ENCODE measurements around the gene KANSL1.
"Not testable (repeated sequence)": the region's sequence is repeated elsewhere in the genome, so short reads cannot be mapped to it uniquely, and the experiment has no call there.

KANSL1 gene

DNA sequence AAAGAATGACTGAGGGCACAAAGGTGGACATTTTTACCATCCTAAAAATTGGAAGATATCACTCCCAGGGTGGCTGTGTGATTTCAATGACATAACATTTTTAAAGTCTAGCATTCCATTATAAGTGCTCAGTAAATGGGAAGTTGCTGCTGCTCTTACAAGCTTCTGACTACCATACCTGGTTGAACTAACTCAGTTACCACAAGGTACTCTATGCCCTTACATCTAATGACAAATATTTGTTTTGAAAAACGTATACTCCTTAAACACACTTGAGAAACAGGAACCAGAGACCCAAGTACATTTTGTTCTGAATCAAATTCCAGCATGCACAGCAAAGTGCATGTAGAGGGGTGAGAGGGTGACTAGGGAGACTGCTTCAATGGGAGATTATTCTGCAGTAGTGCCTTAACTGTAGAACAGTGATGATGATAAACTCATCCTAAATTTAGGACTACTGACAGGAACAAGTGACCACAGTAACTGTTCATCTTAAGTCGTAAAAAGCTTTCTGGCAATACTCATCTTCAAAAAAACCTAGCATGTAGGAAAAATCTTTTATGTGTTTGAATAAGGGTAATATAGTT, 83.5 kb downstream of the KANSL1 start:
- DNase-seq: no peak

DNA sequence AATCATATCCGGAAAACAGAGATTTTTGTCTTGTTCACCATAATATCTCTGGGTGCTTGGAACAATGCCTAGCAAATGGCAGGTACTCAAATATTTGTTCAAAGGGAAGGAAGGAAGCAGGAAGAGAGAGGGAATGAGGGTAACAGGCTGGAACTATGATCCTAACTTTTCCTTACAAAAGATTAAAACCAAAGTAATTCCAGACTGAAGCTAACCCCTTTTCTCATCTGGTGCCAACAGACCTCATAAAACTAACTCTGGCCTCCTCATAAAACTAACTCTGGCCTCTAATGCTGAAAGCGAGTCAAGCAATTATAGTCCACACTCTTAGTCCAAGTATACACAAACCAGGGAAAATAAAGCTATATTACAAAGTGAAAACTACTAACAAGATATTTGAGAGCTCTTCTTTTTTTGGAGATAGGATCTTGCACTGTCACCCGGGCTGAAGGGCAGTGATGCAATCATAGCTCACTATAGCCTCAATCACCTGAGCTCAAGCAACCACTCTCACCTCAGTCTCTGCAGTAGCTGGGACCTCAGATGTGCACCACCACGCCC, 84.6 kb downstream of the KANSL1 start:
- DNase-seq: no peak

GRCh38 chr17:46108120-46108519, 85.1 kb downstream of the KANSL1 start:
- DNase-seq: no peak

DNA sequence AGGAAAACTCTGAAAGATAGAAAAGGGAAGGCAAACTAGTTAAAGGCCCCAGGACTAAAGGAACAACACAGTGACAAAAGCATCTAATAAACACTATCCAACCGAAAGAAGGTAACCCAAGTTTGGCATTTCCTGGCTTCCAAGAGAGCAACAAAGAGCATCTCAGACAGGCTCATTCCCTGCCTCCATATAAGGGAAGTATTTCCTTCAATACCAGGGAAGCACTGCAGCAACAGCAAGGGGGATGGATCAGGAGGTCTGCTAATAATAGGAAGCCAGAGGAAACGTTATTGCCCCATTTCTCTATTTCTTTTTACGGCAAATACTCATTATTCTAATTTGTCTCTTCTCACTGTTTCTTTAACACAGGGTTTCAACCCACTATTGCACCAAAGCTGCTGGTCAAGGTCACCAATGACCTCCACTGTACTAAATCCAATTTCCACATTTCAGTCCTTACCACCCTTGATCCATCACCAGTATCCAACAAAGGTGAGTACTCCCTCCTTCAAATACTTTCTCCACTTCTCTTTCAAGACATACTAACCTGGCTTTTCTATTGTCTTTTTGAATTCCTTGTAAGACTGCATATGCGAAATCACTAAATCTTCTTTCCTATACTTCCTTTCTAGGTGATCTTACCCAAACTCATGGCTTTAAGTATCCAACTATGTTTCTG, 86.1 kb downstream of the KANSL1 start:
- DNase-seq: no peak

DNA sequence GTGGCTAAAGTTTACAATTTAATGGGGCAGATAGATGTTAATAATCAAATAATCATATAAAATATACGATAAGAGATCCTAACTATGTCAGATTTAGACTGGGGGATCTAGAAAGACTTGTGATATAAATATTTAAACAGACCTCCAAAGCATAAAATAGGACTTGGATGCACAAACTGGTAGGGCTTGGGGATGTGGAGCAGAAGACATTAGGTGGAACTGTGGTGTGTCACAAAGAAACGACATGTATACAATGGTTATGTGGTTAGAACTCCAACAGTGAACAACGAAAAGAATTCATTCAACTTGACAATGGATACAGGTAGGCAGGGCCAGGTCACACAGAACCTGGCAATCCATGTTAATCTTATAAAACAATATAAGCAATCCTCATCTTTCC, 90.4 kb downstream of the KANSL1 start:
- DNase-seq: not testable (repeated sequence)

DNA sequence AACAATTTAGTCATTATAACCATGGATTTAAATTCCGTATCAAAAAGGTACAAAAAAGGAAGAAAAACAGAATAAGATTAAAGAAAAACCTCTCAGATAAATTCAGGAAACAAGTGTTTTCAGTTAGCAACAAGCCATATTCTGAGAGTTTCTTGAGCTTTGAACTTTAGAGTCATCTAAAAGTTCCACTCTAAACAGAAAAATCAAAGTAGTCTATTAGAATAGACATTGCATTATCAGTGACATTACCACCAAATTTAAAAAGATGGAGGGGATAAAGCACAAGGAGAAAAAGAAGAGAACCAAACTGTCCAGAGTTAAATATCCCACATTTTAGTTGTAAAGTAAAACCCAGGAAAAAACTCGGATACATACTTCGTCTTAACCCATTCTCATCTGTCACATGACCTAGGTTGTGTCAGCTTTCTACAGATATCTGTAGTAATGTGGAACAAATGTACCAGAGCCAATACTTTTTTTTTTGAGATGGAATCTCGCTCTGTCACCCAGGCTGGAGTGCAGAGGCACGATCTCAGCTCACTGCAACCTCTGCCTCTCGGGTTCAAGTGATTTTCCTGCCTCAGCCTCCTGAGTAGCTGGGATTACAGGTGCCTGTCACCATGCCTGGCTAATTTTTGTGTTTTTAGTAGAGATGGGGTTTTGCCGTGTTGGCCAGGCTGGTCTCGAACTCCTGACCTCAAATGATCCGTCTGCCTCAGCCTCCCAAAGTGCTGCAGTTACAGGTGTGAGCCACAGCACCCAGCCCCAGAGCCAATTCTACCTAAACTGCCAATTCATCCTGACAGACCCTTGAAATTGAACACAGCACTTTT, 91.2 kb downstream of the KANSL1 start:
- not testable (repeated sequence) for DNase-seq

GRCh38 chr17:46100590-46100989, 92.6 kb downstream of the KANSL1 start:
- DNase-seq: no peak

DNA sequence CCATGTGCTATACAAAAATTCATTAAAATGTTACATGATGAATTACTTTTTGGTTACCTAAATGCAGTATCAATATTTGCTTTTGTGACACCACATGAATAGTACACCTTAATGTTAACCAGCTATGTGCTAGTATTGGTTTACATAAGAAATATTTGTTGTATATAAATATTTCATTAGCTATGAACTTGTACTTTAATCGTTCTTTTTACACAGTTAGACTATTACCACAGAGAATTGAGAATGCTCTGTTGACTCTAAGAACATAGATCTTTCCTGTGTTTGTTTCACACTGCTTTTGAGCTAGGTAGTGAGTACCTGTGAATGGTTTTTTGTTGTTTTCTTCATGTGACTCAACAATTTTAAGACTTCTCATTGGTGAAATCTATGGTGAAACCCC, 93.4 kb downstream of the KANSL1 start:
- DNase-seq: no peak

DNA sequence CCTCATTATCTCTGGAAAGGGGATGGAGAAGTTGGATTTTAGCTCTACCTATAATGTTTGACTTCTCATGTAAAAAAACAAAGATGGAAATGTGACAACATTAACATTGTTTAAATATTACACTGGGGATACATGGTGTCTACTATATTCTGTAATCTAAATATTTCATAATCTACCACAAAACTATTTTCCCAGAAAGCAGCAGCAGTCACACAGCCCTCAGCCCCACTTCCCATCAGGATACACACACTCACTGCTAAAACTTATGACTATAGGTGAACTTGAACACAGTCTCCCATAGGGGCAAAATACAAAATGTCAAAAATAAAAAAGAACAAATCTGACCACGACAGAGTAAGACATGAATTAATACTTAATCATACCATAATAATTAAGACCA, 95.7 kb downstream of the KANSL1 start:
- DNase-seq: no peak

DNA sequence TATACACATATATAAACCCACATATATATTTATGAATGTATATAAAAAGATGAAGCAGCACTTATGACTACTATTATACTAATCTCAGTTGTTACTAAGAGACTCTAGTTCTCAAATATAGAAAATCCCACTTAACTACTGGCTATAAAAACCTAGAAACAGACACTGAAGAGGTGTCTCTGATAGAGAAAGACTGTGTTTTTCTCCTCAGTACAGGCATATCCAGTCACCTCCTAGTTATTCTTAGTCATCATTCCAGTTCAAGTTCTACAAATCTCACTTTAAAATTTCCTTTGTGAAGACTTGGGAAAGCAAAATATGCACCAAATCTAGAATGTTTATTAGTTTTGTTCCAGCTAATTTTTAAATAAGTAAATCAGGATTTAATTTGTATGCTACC, 100.2 kb downstream of the KANSL1 start:
- DNase-seq: no peak

DNA sequence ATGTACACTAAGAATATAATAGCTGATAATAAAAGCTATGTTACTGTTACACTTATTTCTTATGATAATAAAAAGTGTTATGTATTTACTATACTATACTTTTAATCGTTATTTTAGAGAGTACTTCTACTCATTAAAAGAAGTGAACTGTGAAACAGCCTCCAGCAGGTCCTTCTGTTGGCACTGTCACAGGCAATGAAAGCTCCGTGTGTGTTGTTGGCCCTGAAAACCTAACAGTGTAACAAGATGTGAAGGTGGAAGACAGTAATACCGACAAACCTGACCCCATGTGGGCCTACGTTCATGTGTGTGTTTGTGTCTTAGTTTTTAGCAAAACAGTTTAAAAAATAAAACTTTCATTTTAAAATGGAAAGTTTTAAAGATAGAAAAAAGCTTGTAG, 102.4 kb downstream of the KANSL1 start:
- DNase-seq: no peak

DNA sequence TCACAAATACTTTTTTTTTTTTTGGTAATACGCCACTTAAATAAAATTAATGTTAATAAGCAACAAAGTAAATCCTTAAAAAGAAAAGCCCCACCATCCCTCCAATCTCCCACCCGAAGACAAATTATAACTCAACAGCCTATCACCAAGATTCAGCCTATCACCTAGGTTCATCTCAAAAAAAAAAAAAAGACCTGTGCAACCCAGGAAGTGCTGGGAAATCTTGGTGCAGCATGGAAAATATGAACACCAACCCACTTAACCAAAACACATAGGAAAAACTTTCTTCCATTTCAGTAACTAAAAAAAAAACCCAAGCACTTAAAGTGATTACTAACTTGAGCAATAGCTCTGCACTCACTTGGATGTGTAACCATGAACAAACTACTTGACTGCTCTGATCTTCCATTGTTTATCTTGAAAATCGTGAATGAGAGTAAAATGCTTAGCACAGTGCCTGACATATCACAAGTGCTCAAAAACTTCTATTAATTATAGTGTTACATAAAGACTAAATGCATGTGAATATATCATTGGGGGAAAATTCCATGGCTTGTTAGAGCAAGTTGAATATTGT, 103.8 kb downstream of the KANSL1 start:
- DNase-seq: no peak

DNA sequence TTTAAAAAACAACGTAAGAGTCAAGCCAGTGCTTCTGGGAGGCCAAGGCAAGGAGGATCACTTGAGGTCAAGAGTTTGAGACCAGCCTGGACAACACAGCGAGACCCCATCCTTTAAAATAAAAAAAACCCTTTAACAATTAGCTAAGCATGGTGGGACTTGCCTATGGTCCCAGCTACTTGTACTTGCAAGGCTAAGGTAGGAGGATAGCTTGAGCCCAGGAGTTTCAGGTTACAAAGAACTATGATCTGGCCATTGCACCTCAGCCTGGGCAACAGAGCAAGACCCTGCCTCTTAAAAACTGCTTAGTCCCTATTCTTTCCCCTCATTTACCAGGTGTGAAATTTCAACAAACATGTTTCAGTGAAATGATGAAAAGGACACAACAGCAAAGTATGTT, 104.6 kb downstream of the KANSL1 start:
- DNase-seq: no peak

GRCh38 chr17:46087871-46088270, 105.4 kb downstream of the KANSL1 start:
- not testable (repeated sequence) for DNase-seq

GRCh38 chr17:46086821-46087220, 106.4 kb downstream of the KANSL1 start:
- DNase-seq: no peak

GRCh38 chr17:46085522-46085921, 107.7 kb downstream of the KANSL1 start:
- DNase-seq: no peak

DNA sequence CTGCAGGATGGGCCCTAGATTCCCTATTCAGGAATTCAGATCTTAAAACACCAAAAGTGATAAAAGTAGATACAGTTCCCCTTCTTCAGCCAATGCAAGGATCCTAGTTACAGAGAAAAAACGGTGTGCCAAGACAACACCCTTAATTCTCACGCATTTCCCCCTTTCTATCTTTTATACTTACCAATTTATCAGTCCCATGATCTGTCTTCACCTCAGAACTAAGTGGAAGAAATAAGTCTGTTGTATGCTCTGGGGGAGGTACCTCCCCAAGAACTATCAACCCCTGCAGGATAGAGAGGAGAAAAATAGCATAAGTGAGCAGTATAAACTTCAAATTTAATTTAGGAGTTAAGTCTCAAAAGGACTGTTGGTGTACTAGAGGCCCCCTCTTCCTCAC, 111.0 kb downstream of the KANSL1 start:
- no peak for DNase-seq

DNA sequence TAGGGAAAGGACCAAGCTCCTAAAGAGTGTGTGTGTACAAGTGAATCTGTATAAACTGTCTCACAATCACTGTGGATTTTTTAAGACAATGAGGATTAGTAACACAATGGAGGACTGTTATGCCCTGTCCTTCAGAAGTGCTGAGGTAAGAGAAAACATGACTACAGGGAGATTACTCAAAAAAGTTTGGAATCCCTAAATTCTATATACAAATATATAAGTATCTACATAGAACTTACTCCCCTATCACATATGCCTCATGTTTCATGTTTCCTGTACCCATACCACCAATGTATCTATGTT, 112.3 kb downstream of the KANSL1 start:
- DNase-seq: no peak

DNA sequence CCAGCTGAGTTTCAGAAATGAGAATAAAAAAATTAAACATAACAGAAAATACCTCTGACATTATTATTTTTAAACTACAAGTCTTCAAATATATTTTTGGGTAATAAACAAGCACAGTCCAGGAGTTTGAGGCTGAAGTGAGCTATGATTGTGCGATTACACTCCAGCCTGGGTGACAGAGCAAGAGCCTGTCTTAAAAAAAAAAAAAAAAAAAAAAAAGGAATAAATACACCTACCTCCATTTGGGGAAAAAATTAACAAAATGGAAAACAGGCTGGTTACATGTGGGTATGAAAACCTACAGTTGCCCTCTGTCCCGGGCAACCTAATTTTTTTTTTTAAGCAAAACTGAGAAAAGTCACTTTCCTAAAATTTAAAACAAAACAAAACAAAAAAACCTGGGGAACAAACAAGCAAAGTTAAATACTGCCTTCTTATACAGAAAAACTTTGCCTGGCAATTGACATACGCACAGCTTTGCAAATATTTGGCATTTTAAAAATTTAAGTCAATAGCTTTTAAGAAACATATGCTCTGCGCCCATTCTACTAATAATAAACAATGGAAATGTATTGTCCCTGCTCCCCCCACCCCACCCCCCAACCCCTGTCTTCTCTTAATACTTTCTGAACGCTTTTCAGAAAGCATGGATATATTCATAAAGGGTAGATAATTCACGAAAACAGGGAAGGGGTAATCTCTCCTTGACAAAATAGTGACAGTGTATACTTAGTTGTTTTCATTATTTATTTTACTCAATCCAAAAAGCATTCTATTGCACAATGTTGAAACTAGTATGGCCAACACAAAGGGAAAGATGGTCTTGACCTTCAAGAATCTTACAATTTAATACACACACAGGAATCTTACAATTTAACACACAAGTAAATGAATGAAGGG, 112.9 kb downstream of the KANSL1 start:
- DNase-seq: no peak

- DNase-seq: no peak
These were observed 114.6 kb downstream of the KANSL1 start for GRCh38 chr17:46078675-46079074.

DNA sequence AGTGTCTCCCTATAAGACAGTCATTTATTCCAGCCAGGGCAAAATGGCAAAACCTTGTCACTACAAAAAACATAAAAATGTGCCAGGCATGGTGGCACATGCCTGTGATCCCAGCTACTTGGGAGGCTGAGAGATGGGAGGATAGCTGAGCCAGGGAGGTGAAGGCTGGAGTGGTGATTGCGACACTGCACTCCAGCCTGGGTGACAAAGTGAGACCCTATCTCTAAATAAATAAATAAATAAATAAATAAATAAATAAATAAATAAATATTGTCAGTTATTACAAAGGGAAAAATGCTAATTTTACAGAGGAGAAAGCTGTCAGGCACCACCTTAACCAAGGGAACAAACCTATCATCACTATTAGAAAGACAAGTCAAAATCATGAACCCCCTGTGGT, 118.7 kb downstream of the KANSL1 start:
- no peak for DNase-seq

- DNase-seq: no peak
These were observed 120.2 kb downstream of the KANSL1 start for GRCh38 chr17:46072998-46073397.

DNA sequence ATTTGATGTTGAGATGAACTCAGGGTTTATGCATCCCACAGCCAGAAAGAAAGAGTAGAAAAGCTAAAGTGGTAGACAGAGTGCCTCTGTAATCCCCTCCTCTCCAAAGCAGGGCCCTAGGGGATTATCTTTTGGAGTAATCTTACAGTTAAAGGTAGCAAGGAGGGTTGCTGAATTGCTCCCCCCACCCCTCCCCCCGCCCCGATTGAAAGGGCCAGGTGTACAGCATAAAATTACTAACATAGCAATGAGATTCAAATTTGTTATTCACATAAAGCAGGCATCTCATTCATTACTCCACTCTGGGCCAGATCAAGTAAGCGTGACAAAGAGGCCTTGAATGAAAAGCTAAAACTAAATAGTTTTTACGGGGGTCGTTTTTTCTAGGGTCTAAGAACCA, 121.4 kb downstream of the KANSL1 start:
- DNase-seq: no peak
